DOHH2 (cell line): ENCODE measurements around the gene ZC3H14.

Experiments used
- H3F3A ChIP-seq: fragments of 200-600 bp; sonication (generic), shearing (Covaris generic); 2 replicates; pipeline ENCODE4 v1.6.0; 2016; ENCODE audit warnings: antibody characterized with exemption, mild to moderate bottlenecking; ENCODE audit not compliant: control insufficient read depth, insufficient read depth
- H3K27ac ChIP-seq: fragments of 200-600 bp; sonication (generic); 2 replicates; pipeline ENCODE4 v1.5.1; 2014; ENCODE audit warnings: low read depth, mild to moderate bottlenecking, low read length, moderate library complexity
- H3K27me3 ChIP-seq: fragments of 200-600 bp; sonication (generic); 2 replicates; pipeline ENCODE4 v1.6.1; 2014; ENCODE audit warnings: mild to moderate bottlenecking, low read length, mixed read lengths; ENCODE audit not compliant: control insufficient read depth
- H3K36me3 ChIP-seq: fragments of 200-600 bp; sonication (generic); 2 replicates; pipeline ENCODE4 v1.6.1; 2014; ENCODE audit warnings: mild to moderate bottlenecking, low read length, moderate library complexity, mixed read lengths; ENCODE audit not compliant: control insufficient read depth
- H3K4me1 ChIP-seq: fragments of 200-600 bp; sonication (generic); 2 replicates; pipeline ENCODE4 v1.6.1; 2014; ENCODE audit warnings: mild to moderate bottlenecking, low read length, mixed read lengths; ENCODE audit not compliant: control insufficient read depth
- H3K4me2 ChIP-seq: fragments of 200-600 bp; sonication (generic); 2 replicates; pipeline ENCODE4 v1.6.0; 2014; ENCODE audit warnings: mild to moderate bottlenecking, low read length, moderate library complexity
- H3K4me3 ChIP-seq: fragments of 200-600 bp; sonication (generic); 2 replicates; pipeline ENCODE4 v1.5.1; 2014; ENCODE audit warnings: mild to moderate bottlenecking, low read length, mixed read lengths
- H3K79me2 ChIP-seq: fragments of 200-600 bp; sonication (generic); 2 replicates; pipeline ENCODE4 v1.6.1; 2014; ENCODE audit warnings: mild to moderate bottlenecking, low read length, mixed read lengths; ENCODE audit not compliant: control insufficient read depth
- H3K9me2 ChIP-seq: fragments of 200-600 bp; sonication (generic); replicated peaks from 2 replicates; pipeline ENCODE4 v1.6.1; 2014; ENCODE audit warnings: mild to moderate bottlenecking, low read length, mixed read lengths; ENCODE audit not compliant: control insufficient read depth
- H3K9me3 ChIP-seq: fragments of 200-600 bp; sonication (generic); 2 replicates; pipeline ENCODE4 v1.6.1; 2014; ENCODE audit warnings: antibody characterized with exemption, low read length, mixed read lengths; ENCODE audit not compliant: control insufficient read depth, insufficient read depth
- H4K20me1 ChIP-seq: fragments of 200-600 bp; sonication (generic); 2 replicates; pipeline ENCODE4 v1.6.0; 2014; ENCODE audit warnings: low read depth, mild to moderate bottlenecking, antibody characterized with exemption, low read length, moderate library complexity; ENCODE audit not compliant: control insufficient read depth, insufficient read depth
- CTCF ChIP-seq: fragments of 200-600 bp; sonication (generic); IDR thresholded peaks from one replicate; pipeline ENCODE4 v1.5.1; 2014; ENCODE audit warnings: antibody characterized with exemption, mild to moderate bottlenecking, low read depth, low read length; ENCODE audit not compliant: poor library complexity, severe bottlenecking
- EZH2phosphoT487 ChIP-seq: fragments of 200-600 bp; sonication (generic); IDR thresholded peaks from 2 replicates; pipeline ENCODE4 v1.6.1; 2017; ENCODE audit warnings: borderline replicate concordance, mild to moderate bottlenecking, antibody characterized with exemption, low read length, moderate library complexity, mixed read lengths

The ZC3H14 gene

DNA sequence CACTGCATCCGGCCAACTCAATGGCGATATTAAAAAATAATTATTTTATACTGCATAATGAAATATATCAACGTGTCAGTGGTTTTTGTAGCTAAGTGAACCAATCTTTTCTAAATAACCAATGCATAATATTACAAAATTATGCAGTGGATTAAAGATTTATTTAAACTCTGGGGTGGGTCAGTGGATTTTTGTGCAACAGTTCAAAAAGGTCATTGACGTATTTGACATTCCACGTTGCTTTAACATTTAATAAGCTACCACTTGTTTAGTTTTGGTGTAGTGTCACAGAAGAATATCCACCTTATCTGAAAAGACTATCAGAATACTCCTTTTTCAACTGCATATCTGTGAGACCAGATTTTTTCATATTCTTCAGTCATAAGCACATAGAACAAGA is 2.6 kb downstream of the ZC3H14 start:
- no peak overlapping the region for H3K27ac ChIP-seq
- H3K9me3 ChIP-seq = no peaks in the 10 kb centered on the region
- H3K9me2 ChIP-seq = no peaks in the 10 kb centered on the region
- H3K36me3 ChIP-seq = peaks cover 48% of the 10 kb centered on the region
- H3K27me3 ChIP-seq = no peaks in the 10 kb centered on the region
- H3K4me3 ChIP-seq = no peak overlapping the region
- peaks cover 36% of the 10 kb centered on the region for H3K79me2 ChIP-seq
- TF ChIP-seq CTCF = no peak
- TF ChIP-seq EZH2phosphoT487 = no peak
- no peaks in the 10 kb centered on the region for H4K20me1 ChIP-seq
- H3K4me2 ChIP-seq = no peak overlapping the region
- H3F3A ChIP-seq = 0 out of 2 replicates have a peak, but pooled peaks cover 2% of the 10 kb centered on the region
- H3K4me1 ChIP-seq = peaks cover 19% of the 10 kb centered on the region

DNA sequence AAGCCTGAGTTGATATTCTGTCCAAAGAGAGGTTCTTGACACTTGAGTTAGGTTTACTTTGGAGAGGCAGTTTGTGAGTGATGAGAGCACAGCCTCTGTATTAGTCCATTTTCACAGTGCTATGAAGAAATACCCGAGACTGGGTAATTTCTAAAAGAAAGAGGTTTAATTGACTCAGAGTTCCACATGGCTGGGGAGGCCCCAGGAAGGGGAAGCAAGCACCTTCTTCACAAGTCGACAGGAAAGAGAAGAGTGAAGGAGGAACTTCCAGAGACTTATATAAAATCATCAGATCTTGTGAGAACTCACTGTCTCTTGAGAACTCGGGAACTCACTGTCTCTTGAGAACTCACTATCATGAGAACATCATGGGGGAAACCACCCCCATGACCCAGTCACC is 5.4 kb downstream of the ZC3H14 start:
- Histone ChIP-seq H3K27me3 (no peaks in the 10 kb centered on the region), H3F3A (no peaks in the 10 kb centered on the region), H3K9me3 (no peaks in the 10 kb centered on the region), H3K4me3 (no peak overlapping the region), H3K4me2 (no peak overlapping the region), H3K79me2 (peaks cover 32% of the 10 kb centered on the region), H3K36me3 (peaks cover 66% of the 10 kb centered on the region), H3K9me2 (no peaks in the 10 kb centered on the region), H4K20me1 (no peaks in the 10 kb centered on the region), H3K27ac (no peak overlapping the region), H3K4me1 (peaks cover 11% of the 10 kb centered on the region)
- no peak for TF ChIP-seq EZH2phosphoT487
- TF ChIP-seq CTCF = no peak

- 0 out of 2 replicates have a peak, but pooled peaks cover 2% of the 10 kb centered on the region for H3K79me2 ChIP-seq
- H3K9me3 ChIP-seq = no peaks in the 10 kb centered on the region
- H3K36me3 ChIP-seq = peaks cover 86% of the 10 kb centered on the region
These were observed 9.3 kb downstream of the ZC3H14 start for GRCh38 chr14:88572117-88572516.

More at GRCh38 chr14:88572117-88572516, 9.3 kb downstream of the ZC3H14 start:
- Histone ChIP-seq H3K27ac (no peak overlapping the region), H4K20me1 (no peaks in the 10 kb centered on the region), H3K9me2 (no peaks in the 10 kb centered on the region), H3F3A (no peaks in the 10 kb centered on the region), H3K27me3 (no peaks in the 10 kb centered on the region), H3K4me1 (no peaks in the 10 kb centered on the region), H3K4me3 (no peak overlapping the region), H3K4me2 (no peak overlapping the region)
- TF ChIP-seq CTCF = no peak
